H1 (cell line): ENCODE results near the gene HADHA. TPM values are rescaled to one million over a fixed set of nuclear protein-coding genes. Genes with fewer than 3 reads are reported as not detected.

ENCODE experiments used
- ATF2 ChIP-seq: IDR thresholded peaks from 2 replicates; pipeline ENCODE4 v1.6.1; 2012; ENCODE audit warnings: low read length, inconsistent platforms
- CEBPB ChIP-seq: IDR thresholded peaks from 2 replicates; pipeline ENCODE4 v1.6.1; 2012; ENCODE audit warnings: low read depth, low read length
- CHD7 ChIP-seq: fragments of 300-600 bp; sonication (generic); IDR thresholded peaks from 2 replicates; pipeline ENCODE4 v1.7.1; 2012; ENCODE audit warnings: low read length, moderate library complexity, mild to moderate bottlenecking, inconsistent platforms; ENCODE audit not compliant: insufficient replicate concordance
- FOSL1 ChIP-seq: IDR thresholded peaks from 2 replicates; pipeline ENCODE4 v1.6.1; 2011; ENCODE audit warnings: mild to moderate bottlenecking, low read depth, low read length, moderate library complexity; ENCODE audit not compliant: insufficient read depth
- NANOG ChIP-seq: IDR thresholded peaks from 2 replicates; pipeline ENCODE4 v1.6.1; 2011; ENCODE audit warnings: low read length, low read depth, mild to moderate bottlenecking, inconsistent platforms; ENCODE audit not compliant: insufficient read depth, poor library complexity, severe bottlenecking
- TAF1 ChIP-seq: IDR thresholded peaks from 2 replicates; pipeline ENCODE4 v1.6.1; 2011; ENCODE audit warnings: mild to moderate bottlenecking, low read depth, low read length
- polyA plus RNA-seq, 7 experiments: library from polyadenylated mRNA; depleted of rRNA in 3 of 7; stranded (reverse) in 5 of 7; unstranded in 2 of 7; fragments of >200 nt in 5 of 7; fragments of 200-250 nt in 2 of 7; gene quantifications; 1 replicate in 5 of 7; 2 replicates in 1 of 7; 4 replicates in 1 of 7; pipeline versions ENCODE4 v1.2.1 to v1.2.3, GENCODE V29; 2011 to 2013; ENCODE audit warnings: missing spikeins in 2 of 7, mixed read lengths in 2 of 7
- total RNA-seq: library from RNA; stranded (reverse); fragmentation: NEBNext Ultra II Directional; extraction: Animal tissue kit (Norgen Biotek cat#: 25700); gene quantifications from 2 replicates; pipeline ENCODE4 v1.2.1, GENCODE V29; 2021

Gene HADHA
- total and polyA plus RNA-seq, 2 of the 8 experiments (the other 6 are each of a cell fraction or from before 2014, with no cell fraction given): 64.6 to 131 TPM

GRCh38 chr2:26215833-26216232, 28.6 kb downstream of the HADHA start (continued):
- TF ChIP-seq CHD7 (no peak), FOSL1 (no peak), TAF1 (no peak), ATF2 (no peak), CEBPB (no peak), NANOG (no peak)
